Measurements from ENCODE around the gene METTL8. TPM values are rescaled to one million over a fixed set of nuclear protein-coding genes. Genes with fewer than 3 reads are reported as not detected.

The METTL8 gene
- total RNA-seq, 1 experiment from 2014 or later, result 55.1 TPM

DNA sequence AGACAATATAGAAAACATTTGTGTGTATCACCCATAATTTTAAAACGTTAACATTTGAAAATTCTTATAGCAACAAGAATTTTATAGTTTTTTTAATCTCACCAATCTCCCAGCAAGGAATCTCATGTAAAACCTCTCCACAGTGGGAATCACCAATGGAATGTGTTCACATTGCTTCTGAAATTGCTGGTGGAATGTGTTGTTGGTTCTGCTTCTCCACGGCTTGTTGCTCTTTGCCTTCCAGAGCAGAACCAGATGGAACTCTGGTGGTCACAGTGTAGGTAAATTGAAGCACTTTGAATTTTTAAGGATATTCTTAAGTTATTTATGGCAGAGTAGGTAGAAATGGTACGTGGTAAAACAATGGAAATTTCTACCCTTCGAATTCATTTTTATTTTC lies 35.4 kb upstream of the METTL8 start:
- Mint-ChIP-seq H3K36me3 (ENCODE audit: insufficient read depth, unreplicated experiment) (peaks cover 55% of the 10 kb centered on the region), H3K4me3 (ENCODE audit: unreplicated experiment) (no peak overlapping the region), H3K4me1 (ENCODE audit: insufficient read depth, unreplicated experiment) (no peaks in the 10 kb centered on the region), H3K27me3 (ENCODE audit: insufficient read depth, unreplicated experiment) (no peaks in the 10 kb centered on the region), H3K9me3 (ENCODE audit: unreplicated experiment) (no peaks in the 10 kb centered on the region), H3K27ac (ENCODE audit: low read depth, unreplicated experiment) (no peak overlapping the region)
- TF ChIP-seq, protein P1, sequence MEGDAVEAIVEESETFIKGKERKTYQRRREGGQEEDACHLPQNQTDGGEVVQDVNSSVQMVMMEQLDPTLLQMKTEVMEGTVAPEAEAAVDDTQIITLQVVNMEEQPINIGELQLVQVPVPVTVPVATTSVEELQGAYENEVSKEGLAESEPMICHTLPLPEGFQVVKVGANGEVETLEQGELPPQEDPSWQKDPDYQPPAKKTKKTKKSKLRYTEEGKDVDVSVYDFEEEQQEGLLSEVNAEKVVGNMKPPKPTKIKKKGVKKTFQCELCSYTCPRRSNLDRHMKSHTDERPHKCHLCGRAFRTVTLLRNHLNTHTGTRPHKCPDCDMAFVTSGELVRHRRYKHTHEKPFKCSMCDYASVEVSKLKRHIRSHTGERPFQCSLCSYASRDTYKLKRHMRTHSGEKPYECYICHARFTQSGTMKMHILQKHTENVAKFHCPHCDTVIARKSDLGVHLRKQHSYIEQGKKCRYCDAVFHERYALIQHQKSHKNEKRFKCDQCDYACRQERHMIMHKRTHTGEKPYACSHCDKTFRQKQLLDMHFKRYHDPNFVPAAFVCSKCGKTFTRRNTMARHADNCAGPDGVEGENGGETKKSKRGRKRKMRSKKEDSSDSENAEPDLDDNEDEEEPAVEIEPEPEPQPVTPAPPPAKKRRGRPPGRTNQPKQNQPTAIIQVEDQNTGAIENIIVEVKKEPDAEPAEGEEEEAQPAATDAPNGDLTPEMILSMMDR (IDR thresholded peaks at IDR 0.05; ENCODE audit: unreplicated experiment), result no peak
- intact Hi-C loops (cut with micrococcal nuclease), result no loop called here
- ChIA-PET CTCF (no interaction called here), POLR2A (no interaction called here)
- no TSS peak for BruUV-seq (replicated peaks)
- no peak for DNase-seq (ENCODE audit: unreplicated experiment)

DNA sequence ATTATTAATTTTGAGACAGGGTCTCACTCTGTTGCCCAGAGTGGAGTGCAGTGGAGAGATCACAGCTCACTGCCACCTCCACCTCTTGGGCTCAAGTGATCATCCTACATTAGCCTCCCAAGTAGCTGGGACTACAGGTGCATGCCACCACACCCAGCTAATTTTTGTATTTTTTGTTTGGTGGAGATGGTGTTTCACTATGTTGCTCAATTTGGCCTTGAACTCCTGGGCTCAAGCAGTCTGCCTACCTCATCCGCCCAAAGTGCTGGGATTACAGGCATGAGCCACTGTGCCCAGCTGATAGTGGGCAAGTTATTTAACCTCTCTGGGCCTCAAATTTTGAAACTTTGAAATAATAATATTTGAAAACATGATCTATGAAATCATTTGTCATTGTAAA lies 26.7 kb upstream of the METTL8 start:
- peaks cover 34% of the 10 kb centered on the region for H3K36me3 Mint-ChIP-seq (ENCODE audit: insufficient read depth, unreplicated experiment)
- no peaks in the 10 kb centered on the region for H3K27me3 Mint-ChIP-seq (ENCODE audit: insufficient read depth, unreplicated experiment)
- H3K9me3 Mint-ChIP-seq (ENCODE audit: unreplicated experiment), result no peaks in the 10 kb centered on the region
- ChIA-PET CTCF (no interaction called here), POLR2A (interaction anchor here (1.4 kb wide), 1 partner anchor 8 kb away, joined by 6 read pairs; no protein-coding TSS in a partner anchor)
- intact Hi-C loops (cut with micrococcal nuclease), result no loop called here
- no TSS peak for BruUV-seq (replicated peaks)
- no peak overlapping the region for H3K4me3 Mint-ChIP-seq (ENCODE audit: unreplicated experiment)
- DNase-seq (ENCODE audit: unreplicated experiment), result no peak
- TF ChIP-seq, protein P1 (IDR thresholded peaks at IDR 0.05; ENCODE audit: unreplicated experiment), result no peak
- no peaks in the 10 kb centered on the region for H3K4me1 Mint-ChIP-seq (ENCODE audit: insufficient read depth, unreplicated experiment)
- H3K27ac Mint-ChIP-seq (ENCODE audit: low read depth, unreplicated experiment), result no peak overlapping the region

DNA sequence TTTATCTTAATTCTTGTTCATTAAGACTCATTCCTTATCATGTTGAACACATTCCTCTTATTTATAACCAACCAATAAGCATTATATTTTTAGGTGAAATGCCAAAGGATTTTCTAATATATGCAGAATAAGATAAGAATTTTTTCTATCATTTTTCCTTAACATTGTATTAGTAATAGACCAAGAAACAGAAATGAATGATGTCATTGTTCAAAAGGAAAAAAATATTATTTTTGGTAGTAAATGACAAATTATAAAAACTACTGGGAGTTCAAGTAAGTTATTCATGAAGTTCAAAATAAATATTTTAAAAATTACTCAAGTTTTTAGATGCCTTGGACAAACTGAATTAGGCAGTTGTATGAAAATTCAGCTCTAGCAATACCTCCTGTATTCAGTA lies 25.7 kb upstream of the METTL8 start:
- TF ChIP-seq, protein P1 (IDR thresholded peaks at IDR 0.05; ENCODE audit: unreplicated experiment), result no peak
- no peak overlapping the region for H3K27ac Mint-ChIP-seq (ENCODE audit: low read depth, unreplicated experiment)
- no peak for DNase-seq (ENCODE audit: unreplicated experiment)
- H3K36me3 Mint-ChIP-seq (ENCODE audit: insufficient read depth, unreplicated experiment), result peaks cover 40% of the 10 kb centered on the region
- H3K9me3 Mint-ChIP-seq (ENCODE audit: unreplicated experiment), result no peaks in the 10 kb centered on the region
- H3K4me3 Mint-ChIP-seq (ENCODE audit: unreplicated experiment), result no peak overlapping the region
- H3K27me3 Mint-ChIP-seq (ENCODE audit: insufficient read depth, unreplicated experiment), result no peaks in the 10 kb centered on the region
- intact Hi-C loops (cut with micrococcal nuclease), result no loop called here
- CTCF ChIA-PET, result interaction anchor here (0.7 kb wide), 1 partner anchor 515 kb away, joined by 4 read pairs; no protein-coding TSS in a partner anchor
- H3K4me1 Mint-ChIP-seq (ENCODE audit: insufficient read depth, unreplicated experiment), result no peaks in the 10 kb centered on the region
- BruUV-seq (replicated peaks), result no TSS peak
- POLR2A ChIA-PET, result interaction anchor here (1.0 kb wide), 1 partner anchor 57 kb away, joined by 4 read pairs; no protein-coding TSS in a partner anchor

DNA sequence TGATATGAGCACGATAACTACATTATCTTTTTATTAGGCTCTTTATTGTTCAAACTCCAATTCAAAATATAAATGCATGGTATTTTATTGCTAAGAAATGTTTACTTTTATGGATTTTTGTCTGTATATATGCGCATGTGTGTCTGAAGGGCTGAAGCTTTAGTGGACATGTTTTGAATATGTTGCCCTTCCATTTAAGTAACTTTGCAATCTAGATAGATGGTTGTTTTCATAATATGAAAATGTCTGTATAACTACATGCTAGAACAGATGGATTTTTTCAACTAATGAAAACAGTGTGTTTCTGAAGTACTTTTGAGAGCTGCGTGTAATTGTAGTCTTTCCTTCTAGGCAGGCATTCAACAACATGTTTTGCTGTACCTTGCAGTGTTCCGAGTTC lies 19.0 kb upstream of the METTL8 start:
- BruUV-seq (replicated peaks), result no TSS peak
- POLR2A ChIA-PET, result interaction anchor here (0.8 to 1.8 kb wide), 3 partner anchors 8 to 70 kb away, joined by 3 to 6 read pairs (median 4); partner anchors contain the start of genes CYBRD1, DCAF17 and METTL8
- DNase-seq (ENCODE audit: unreplicated experiment), result no peak
- H3K9me3 Mint-ChIP-seq (ENCODE audit: unreplicated experiment), result no peaks in the 10 kb centered on the region
- intact Hi-C loops (cut with micrococcal nuclease), result no loop called here
- H3K4me1 Mint-ChIP-seq (ENCODE audit: insufficient read depth, unreplicated experiment), result no peaks in the 10 kb centered on the region
- H3K27ac Mint-ChIP-seq (ENCODE audit: low read depth, unreplicated experiment), result no peak overlapping the region
- H3K27me3 Mint-ChIP-seq (ENCODE audit: insufficient read depth, unreplicated experiment), result no peaks in the 10 kb centered on the region
- peaks cover 76% of the 10 kb centered on the region for H3K36me3 Mint-ChIP-seq (ENCODE audit: insufficient read depth, unreplicated experiment)
- TF ChIP-seq, protein P1 (IDR thresholded peaks at IDR 0.05; ENCODE audit: unreplicated experiment), result no peak
- H3K4me3 Mint-ChIP-seq (ENCODE audit: unreplicated experiment), result no peak overlapping the region
- CTCF ChIA-PET, result interaction anchor here (0.6 kb wide), 1 partner anchor 147 kb away, joined by 5 read pairs; no protein-coding TSS in a partner anchor

Data from MCF 10A (cell line).